K562 (cell line): ENCODE measurements around the gene SLC16A5. TPM values are rescaled to one million over a fixed set of nuclear protein-coding genes. Genes with fewer than 3 reads are reported as not detected.

Experiments
- CHCHD3 ChIP-seq: fragments of 250-450 bp; sonication (Bioruptor Pico); IDR thresholded peaks from 2 replicates; pipeline ENCODE4 v2.1.2; 2022; ENCODE audit warnings: mild to moderate bottlenecking
- HMG20B ChIP-seq: fragments of 250-450 bp; sonication (Bioruptor Pico); IDR thresholded peaks from 2 replicates; pipeline ENCODE4 v1.5.0; 2021; ENCODE audit warnings: mild to moderate bottlenecking
- HNRNPH1 ChIP-seq: fragments of 200-400 bp; formaldehyde crosslinking; optimal IDR thresholded peaks from 2 replicates; pipeline ENCODE3; 2017; ENCODE audit warnings: low read depth, mild to moderate bottlenecking, low read length, moderate library complexity
- KDM4B ChIP-seq, 2 experiments: fragments of 450-650 bp in 1 of 2; sonication (generic) in 1 of 2; IDR thresholded peaks; 2 replicates each; pipeline ENCODE4 v1.6.1; 2016 to 2017; ENCODE audit warnings: borderline replicate concordance in 2 of 2, antibody characterized with exemption in 1 of 2, low read depth in 1 of 2, mild to moderate bottlenecking in 1 of 2
- MAX ChIP-seq: sonication (generic); formaldehyde crosslinking; IDR thresholded peaks from 2 replicates; pipeline ENCODE4 v1.9.0; 2022; ENCODE audit warnings: mild to moderate bottlenecking, missing genetic modification reagents
- MYBL2 ChIP-seq, 2 experiments: fragments of 450-650 bp in 1 of 2; sonication (generic) in 1 of 2; formaldehyde crosslinking in 1 of 2; IDR thresholded peaks; 2 replicates each; pipeline versions ENCODE4 v1.6.1 to v1.8.1; 2017 to 2022; ENCODE audit warnings: borderline replicate concordance in 1 of 2, inconsistent platforms in 1 of 2, low read depth in 1 of 2, mild to moderate bottlenecking in 1 of 2, missing genetic modification reagents in 1 of 2, moderate library complexity in 1 of 2
- NCOA4 ChIP-seq: fragments of 450-650 bp; IDR thresholded peaks from 2 replicates; pipeline ENCODE4 v1.6.1; 2018; ENCODE audit warnings: mild to moderate bottlenecking; ENCODE audit not compliant: partially characterized antibody
- SRF ChIP-seq, 2 experiments: fragments of 250-450, 450-650 bp in 1 of 2; sonication (Bioruptor Pico) in 1 of 2; sonication (generic) in 1 of 2; formaldehyde crosslinking; IDR thresholded peaks; 2 replicates each; pipeline versions ENCODE4 v1.5.0 to v1.5.1; 2020 to 2022; ENCODE audit warnings: mild to moderate bottlenecking in 1 of 2, missing genetic modification reagents in 1 of 2
- STAT6 ChIP-seq: sonication (generic); formaldehyde crosslinking; IDR thresholded peaks from 2 replicates; pipeline ENCODE4 v1.8.1; 2023; ENCODE audit warnings: mild to moderate bottlenecking, missing genetic modification reagents
- TEAD4 ChIP-seq, 2 experiments: sonication (generic) in 1 of 2; formaldehyde crosslinking in 1 of 2; IDR thresholded peaks; 2 replicates each; pipeline versions ENCODE4 v1.6.1 to v1.8.0; 2012 to 2022; ENCODE audit warnings: borderline replicate concordance in 1 of 2, inconsistent platforms in 1 of 2, low read length in 1 of 2, mild to moderate bottlenecking in 1 of 2, missing genetic modification reagents in 1 of 2
- TRIM25 ChIP-seq: fragments of 450-650 bp; IDR thresholded peaks from 2 replicates; pipeline ENCODE4 v1.7.0; 2016; ENCODE audit warnings: borderline replicate concordance
- ZNF408 ChIP-seq: fragments of 250-450 bp; sonication (Bioruptor Pico); IDR thresholded peaks from 2 replicates; pipeline ENCODE4 v1.4.0; 2020; ENCODE audit warnings: low read depth, mild to moderate bottlenecking, moderate library complexity
- ZNF431 ChIP-seq: sonication (generic); formaldehyde crosslinking; IDR thresholded peaks from 2 replicates; pipeline ENCODE4 v1.8.0; 2022; ENCODE audit warnings: mild to moderate bottlenecking, missing genetic modification reagents
- ZNF507 ChIP-seq: conservative IDR thresholded peaks from 2 replicates; pipeline ENCODE4 v1.6.1; 2017; ENCODE audit warnings: missing genetic modification characterization, missing compliant biosample characterization
- ZNF717 ChIP-seq: fragments of 250-450 bp; sonication (Bioruptor Pico); IDR thresholded peaks from 2 replicates; pipeline ENCODE4 v1.5.0; 2021
- polyA plus RNA-seq, 8 experiments: library from polyadenylated mRNA; depleted of rRNA in 4 of 8; stranded (reverse) in 5 of 8; unstranded in 3 of 8; fragments of >200 nt; fragmentation: Nextera tagmentation in 2 of 8; fragmentation: Illumina TruSeq in 1 of 8; extraction: Ambion mirVana in 2 of 8; extraction: Trizol in 1 of 8; gene quantifications; 2 replicates each; pipeline versions ENCODE4 v1.2.1 to v1.2.3, GENCODE V29; 2011 to 2014; ENCODE audit warnings: inconsistent platforms in 1 of 8, missing spikeins in 1 of 8
- total RNA-seq, 7 experiments: library from RNA; depleted of rRNA in 6 of 7; stranded (reverse); fragments of >200 nt in 6 of 7; fragmentation: Illumina TruSeq in 2 of 7; extraction: Trizol in 2 of 7; gene quantifications; 2 replicates each; pipeline versions ENCODE4 v1.2.1 to v1.2.3, GENCODE V29; 2011 to 2021; ENCODE audit warnings: low replicate concordance in 1 of 7
- TF ChIP-seq, protein P1 (sequence below): fragments of 250-450 bp; sonication (Bioruptor Pico); IDR thresholded peaks from 2 replicates; pipeline ENCODE4 v1.5.0; 2021
- TF ChIP-seq, protein P2 (sequence below): fragments of 250-450 bp; sonication (Bioruptor Pico); IDR thresholded peaks from 2 replicates; pipeline ENCODE4 v1.5.0; 2020; ENCODE audit warnings: mild to moderate bottlenecking
- TF ChIP-seq, protein P3 (sequence below): fragments of 450-650 bp; IDR thresholded peaks from 2 replicates; pipeline ENCODE4 v1.6.1; 2016; ENCODE audit warnings: borderline replicate concordance

SLC16A5 gene
- total and polyA plus RNA-seq, 9 of the 15 experiments (the other 6 are each of a cell fraction or from before 2014, with no cell fraction given) = 0.06 to 2.6 (median 0.91) TPM

DNA sequence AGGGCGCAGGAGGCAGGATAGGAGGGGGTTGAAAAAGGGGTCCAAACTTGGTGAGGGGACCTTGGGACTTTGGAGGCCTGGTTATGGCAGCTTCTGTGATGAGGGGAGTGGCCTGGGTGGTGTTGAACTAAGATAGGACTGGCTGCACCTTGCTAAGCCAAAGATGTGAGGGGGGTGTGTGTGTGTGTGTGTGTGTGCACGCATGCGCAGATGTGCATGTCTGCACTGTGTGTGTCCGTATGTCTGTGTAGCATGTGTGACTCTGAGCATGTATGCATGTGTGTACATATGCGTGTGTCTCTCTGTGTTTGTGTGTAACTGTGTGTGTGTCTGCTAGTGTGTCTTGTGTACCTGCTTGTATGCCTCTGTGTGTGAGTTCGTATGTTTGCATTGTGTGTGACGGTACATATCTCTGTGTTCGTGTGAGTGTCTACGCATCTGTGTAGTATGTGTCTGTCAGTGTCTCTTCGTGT is 4.1 kb downstream of the SLC16A5 start (continued):
- TF ChIP-seq, protein P1, sequence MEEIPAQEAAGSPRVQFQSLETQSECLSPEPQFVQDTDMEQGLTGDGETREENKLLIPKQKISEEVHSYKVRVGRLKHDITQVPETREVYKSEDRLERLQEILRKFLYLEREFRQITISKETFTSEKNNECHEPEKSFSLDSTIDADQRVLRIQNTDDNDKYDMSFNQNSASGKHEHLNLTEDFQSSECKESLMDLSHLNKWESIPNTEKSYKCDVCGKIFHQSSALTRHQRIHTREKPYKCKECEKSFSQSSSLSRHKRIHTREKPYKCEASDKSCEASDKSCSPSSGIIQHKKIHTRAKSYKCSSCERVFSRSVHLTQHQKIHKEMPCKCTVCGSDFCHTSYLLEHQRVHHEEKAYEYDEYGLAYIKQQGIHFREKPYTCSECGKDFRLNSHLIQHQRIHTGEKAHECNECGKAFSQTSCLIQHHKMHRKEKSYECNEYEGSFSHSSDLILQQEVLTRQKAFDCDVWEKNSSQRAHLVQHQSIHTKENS (CRISPR knock-in tag) = no peak
- 0 out of 2 replicates have a peak, but pooled peaks have one; percentile 13 for TF ChIP-seq TEAD4 (IDR thresholded peaks at IDR 0.05; ENCODE audit: low read length)
- TF ChIP-seq TEAD4 (CRISPR knock-in tag; IDR thresholded peaks at IDR 0.05; ENCODE audit: borderline replicate concordance) = no peak
- TF ChIP-seq, protein P2, sequence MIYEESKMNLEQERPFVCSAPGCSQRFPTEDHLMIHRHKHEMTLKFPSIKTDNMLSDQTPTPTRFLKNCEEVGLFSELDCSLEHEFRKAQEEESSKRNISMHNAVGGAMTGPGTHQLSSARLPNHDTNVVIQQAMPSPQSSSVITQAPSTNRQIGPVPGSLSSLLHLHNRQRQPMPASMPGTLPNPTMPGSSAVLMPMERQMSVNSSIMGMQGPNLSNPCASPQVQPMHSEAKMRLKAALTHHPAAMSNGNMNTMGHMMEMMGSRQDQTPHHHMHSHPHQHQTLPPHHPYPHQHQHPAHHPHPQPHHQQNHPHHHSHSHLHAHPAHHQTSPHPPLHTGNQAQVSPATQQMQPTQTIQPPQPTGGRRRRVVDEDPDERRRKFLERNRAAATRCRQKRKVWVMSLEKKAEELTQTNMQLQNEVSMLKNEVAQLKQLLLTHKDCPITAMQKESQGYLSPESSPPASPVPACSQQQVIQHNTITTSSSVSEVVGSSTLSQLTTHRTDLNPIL (CRISPR knock-in tag) = no peak
- no peak for TF ChIP-seq KDM4B (IDR thresholded peaks at IDR 0.05; ENCODE audit: borderline replicate concordance in 2 of 2, low read depth in 1 of 2)
- no peak for TF ChIP-seq NCOA4
- no peak for TF ChIP-seq ZNF431
- TF ChIP-seq, protein P3, sequence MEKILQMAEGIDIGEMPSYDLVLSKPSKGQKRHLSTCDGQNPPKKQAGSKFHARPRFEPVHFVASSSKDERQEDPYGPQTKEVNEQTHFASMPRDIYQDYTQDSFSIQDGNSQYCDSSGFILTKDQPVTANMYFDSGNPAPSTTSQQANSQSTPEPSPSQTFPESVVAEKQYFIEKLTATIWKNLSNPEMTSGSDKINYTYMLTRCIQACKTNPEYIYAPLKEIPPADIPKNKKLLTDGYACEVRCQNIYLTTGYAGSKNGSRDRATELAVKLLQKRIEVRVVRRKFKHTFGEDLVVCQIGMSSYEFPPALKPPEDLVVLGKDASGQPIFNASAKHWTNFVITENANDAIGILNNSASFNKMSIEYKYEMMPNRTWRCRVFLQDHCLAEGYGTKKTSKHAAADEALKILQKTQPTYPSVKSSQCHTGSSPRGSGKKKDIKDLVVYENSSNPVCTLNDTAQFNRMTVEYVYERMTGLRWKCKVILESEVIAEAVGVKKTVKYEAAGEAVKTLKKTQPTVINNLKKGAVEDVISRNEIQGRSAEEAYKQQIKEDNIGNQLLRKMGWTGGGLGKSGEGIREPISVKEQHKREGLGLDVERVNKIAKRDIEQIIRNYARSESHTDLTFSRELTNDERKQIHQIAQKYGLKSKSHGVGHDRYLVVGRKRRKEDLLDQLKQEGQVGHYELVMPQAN = peak; percentile 41
- no peak for TF ChIP-seq ZNF408 (CRISPR knock-in tag)
- TF ChIP-seq SRF (CRISPR knock-in tag; IDR thresholded peaks at IDR 0.05) = no peak
- no peak for TF ChIP-seq ZNF717 (CRISPR knock-in tag)
- no peak for TF ChIP-seq HNRNPH1
- TF ChIP-seq STAT6 = no peak
- no peak for TF ChIP-seq ZNF507 (tag)
- TF ChIP-seq TRIM25 = no peak
- TF ChIP-seq HMG20B = no peak
- TF ChIP-seq CHCHD3 (CRISPR knock-in tag) = no peak
- TF ChIP-seq MAX = no peak; the same call in 1 of the 2 replicates
- no peak for TF ChIP-seq MYBL2 (IDR thresholded peaks at IDR 0.05; ENCODE audit: low read depth)
- no peak for TF ChIP-seq MYBL2 (CRISPR knock-in tag; IDR thresholded peaks at IDR 0.05; ENCODE audit: borderline replicate concordance)
